ENCODE data around the gene KCNMB1.

The KCNMB1 gene

GRCh38 chr5:170418736-170419135 is 29.6 kb upstream of the KCNMB1 start:
- no peak for DNase-seq (ENCODE audit: low read depth)
- H3K4me3 ChIP-seq (ENCODE audit: low read depth, low read length), result no peak overlapping the region

GRCh38 chr5:170416526-170416925 is 27.4 kb upstream of the KCNMB1 start:
- no peak overlapping the region for H3K4me3 ChIP-seq (ENCODE audit: low read depth, low read length)
- no peak for DNase-seq (ENCODE audit: low read depth)

GRCh38 chr5:170414786-170415185 is 25.6 kb upstream of the KCNMB1 start:
- DNase-seq (ENCODE audit: low read depth), result no peak
- H3K4me3 ChIP-seq (ENCODE audit: low read depth, low read length), result no peak overlapping the region

DNA sequence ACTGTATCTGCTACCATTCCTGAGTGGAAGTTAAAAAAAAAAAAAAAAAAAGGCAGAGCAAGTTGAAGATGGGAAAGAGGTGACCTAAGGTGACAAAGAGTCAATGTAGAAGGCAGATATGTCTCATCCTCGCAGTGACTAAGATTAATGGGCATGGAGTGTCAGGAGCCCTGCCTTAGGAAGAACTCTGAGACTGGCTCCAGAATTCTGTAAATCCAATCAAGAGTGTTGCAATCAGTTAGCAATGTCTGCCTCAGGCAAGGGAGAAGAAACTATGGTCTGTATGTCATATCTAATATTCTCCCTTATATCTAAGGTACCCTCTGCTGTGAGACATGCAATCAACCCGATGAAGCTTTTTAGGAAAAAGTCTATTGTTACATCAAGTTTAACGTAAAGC is 24.7 kb upstream of the KCNMB1 start:
- no peak for DNase-seq (ENCODE audit: low read depth)
- no peak overlapping the region for H3K4me3 ChIP-seq (ENCODE audit: low read depth, low read length)

DNA sequence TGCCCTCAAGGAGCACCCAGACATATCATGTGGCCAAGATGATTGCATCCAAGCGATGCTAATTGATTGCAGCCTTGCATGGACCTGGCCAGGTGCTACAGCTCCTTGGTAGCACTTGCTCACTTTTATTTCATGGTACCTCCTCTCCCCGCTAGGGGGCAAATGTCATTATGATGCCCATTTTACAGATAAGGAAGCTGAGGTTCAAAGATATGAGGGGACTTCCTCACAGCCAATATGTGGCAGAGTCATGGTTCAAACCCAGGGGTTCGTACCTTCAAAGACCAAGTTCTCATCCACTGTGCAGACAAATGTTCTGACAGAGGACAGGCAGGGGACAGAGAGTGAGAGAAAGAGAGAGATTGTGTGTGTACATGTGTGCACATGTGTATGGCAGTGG is 21.9 kb upstream of the KCNMB1 start:
- no peak for DNase-seq (ENCODE audit: low read depth)

DNA sequence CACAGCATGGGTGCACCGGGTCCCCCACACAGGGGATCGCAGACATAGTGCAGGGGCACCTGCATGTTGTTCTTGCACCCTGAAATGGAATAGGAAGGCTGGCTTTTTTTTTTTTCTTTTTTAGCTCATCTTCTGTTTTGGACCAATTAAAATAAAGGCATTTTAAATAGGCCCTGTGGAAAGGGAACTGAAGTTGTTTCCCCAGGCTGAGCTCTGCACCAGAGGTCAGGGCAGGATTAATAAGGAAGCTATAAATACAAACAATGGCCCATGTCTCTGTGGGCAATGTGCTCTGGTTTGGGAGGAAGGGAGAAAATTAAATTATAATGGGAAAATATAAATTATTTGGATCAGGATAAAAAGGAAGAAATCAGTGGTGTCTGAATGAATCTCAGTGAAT is 21.2 kb upstream of the KCNMB1 start:
- no peak for DNase-seq (ENCODE audit: low read depth)
- H3K4me3 ChIP-seq (ENCODE audit: low read depth, low read length), result no peak overlapping the region

More for the DNA sequence above, 21.9 kb upstream of the KCNMB1 start:
- no peak overlapping the region for H3K4me3 ChIP-seq (ENCODE audit: low read depth, low read length)

- H3K4me3 ChIP-seq (ENCODE audit: low read depth, low read length), result no peak overlapping the region
- DNase-seq (ENCODE audit: low read depth), result no peak
Measured at GRCh38 chr5:170408877-170409660, 19.9 kb upstream of the KCNMB1 start.

- no peak overlapping the region for H3K4me3 ChIP-seq (ENCODE audit: low read depth, low read length)
- no peak for DNase-seq (ENCODE audit: low read depth)
Measured at GRCh38 chr5:170408226-170408625, 19.1 kb upstream of the KCNMB1 start.

DNA sequence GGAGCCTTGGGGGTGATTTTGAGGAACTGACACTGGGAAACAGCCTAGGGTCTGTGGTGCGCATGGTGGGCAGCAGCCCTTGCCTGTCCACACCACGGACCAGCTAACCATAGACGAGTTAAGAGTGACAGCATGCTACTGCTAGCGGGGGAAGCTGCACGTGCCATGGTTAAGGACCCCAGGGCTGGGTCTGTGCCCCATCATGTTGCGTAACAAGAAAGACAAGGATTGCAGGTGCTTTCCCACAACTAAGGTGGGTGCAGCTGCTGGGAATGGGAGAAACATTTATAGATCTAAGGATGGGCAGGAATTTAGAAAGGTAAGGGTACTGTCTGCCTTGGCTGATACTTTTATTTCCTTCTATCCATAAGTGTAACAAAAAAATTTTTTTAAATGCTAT is 17.9 kb upstream of the KCNMB1 start:
- DNase-seq (ENCODE audit: low read depth), result no peak
- no peak overlapping the region for H3K4me3 ChIP-seq (ENCODE audit: low read depth, low read length)

GRCh38 chr5:170405817-170406216 is 16.6 kb upstream of the KCNMB1 start:
- no peak for DNase-seq (ENCODE audit: low read depth)

DNA sequence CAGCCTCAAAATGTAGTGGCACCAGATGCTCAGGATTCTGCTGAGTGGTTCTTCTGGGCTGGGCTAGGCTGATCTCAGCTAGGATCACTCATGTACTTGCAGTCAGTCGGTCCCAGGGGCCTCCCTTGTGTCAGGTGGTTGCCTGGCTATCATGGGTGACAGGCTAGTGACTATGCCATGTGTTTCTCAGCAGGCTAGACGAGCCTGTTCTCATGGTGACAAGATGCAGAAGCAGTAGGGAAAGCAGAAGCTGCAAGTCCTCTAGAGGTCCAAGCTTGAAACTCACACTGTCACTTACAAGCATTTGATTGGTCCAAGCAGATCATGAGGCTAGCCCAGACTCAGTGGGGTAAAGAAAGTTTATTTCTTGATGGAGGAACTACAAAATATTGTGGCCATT is 15.2 kb upstream of the KCNMB1 start:
- DNase-seq (ENCODE audit: low read depth), result no peak

More at GRCh38 chr5:170405817-170406216, 16.6 kb upstream of the KCNMB1 start:
- H3K4me3 ChIP-seq (ENCODE audit: low read depth, low read length), result no peak overlapping the region

GRCh38 chr5:170403675-170404074 is 14.5 kb upstream of the KCNMB1 start:
- H3K4me3 ChIP-seq (ENCODE audit: low read depth, low read length), result no peak overlapping the region
- DNase-seq (ENCODE audit: low read depth), result no peak

More for the DNA sequence above, 15.2 kb upstream of the KCNMB1 start:
- H3K4me3 ChIP-seq (ENCODE audit: low read depth, low read length), result no peak overlapping the region

- no peak overlapping the region for H3K4me3 ChIP-seq (ENCODE audit: low read depth, low read length)
- no peak for DNase-seq (ENCODE audit: low read depth)
Measured at GRCh38 chr5:170402508-170402907, 13.3 kb upstream of the KCNMB1 start.

DNA sequence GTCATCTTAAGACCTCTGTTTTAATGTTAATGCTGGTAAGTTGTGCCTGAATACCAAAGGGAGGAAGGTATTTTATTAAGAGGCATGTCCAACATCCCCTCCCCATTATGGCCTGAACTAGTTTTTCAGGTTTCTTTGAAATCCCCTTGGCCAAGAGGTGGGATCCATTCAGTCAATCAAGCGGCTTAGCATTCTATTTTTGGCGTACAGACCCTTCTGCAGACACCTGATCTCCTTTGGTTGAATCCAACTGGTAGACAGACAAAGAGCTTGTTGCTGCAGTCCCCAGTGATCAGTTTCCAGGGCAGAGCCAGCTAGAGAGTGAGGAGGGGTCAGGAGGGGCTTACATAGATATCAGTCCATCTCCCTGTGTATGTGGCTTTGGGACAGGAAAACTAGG is 7.9 kb upstream of the KCNMB1 start:
- no peak overlapping the region for H3K4me3 ChIP-seq (ENCODE audit: low read depth, low read length)
- DNase-seq (ENCODE audit: low read depth), result no peak

- H3K4me3 ChIP-seq (ENCODE audit: low read depth, low read length), result no peak overlapping the region
- DNase-seq (ENCODE audit: low read depth), result no peak
Measured at GRCh38 chr5:170393958-170394357, 4.8 kb upstream of the KCNMB1 start.

DNA sequence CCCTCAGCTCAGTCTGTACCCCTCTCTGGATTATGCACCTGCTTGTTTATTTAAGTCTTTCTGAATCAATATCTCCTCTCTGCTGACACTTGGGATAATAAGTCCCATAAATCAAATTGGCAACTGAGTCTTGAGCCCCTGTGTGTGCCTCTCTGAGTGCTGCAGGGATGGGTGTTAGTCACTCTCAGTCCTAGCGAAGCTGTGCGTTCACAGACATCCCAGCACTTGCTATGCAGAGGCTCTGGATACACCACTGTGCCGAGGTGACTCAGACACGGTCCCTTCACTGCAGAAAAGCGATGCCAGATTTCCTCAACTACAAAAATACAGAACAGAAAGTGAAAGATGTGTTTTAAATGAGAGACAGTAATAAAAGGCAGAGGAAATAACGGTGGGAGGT is 4.1 kb upstream of the KCNMB1 start:
- no peak for DNase-seq (ENCODE audit: low read depth)
- no peak overlapping the region for H3K4me3 ChIP-seq (ENCODE audit: low read depth, low read length)

- DNase-seq (ENCODE audit: low read depth), result no peak
- no peak overlapping the region for H3K4me3 ChIP-seq (ENCODE audit: low read depth, low read length)
Measured at GRCh38 chr5:170390472-170390871, 1.3 kb upstream of the KCNMB1 start.

DNA sequence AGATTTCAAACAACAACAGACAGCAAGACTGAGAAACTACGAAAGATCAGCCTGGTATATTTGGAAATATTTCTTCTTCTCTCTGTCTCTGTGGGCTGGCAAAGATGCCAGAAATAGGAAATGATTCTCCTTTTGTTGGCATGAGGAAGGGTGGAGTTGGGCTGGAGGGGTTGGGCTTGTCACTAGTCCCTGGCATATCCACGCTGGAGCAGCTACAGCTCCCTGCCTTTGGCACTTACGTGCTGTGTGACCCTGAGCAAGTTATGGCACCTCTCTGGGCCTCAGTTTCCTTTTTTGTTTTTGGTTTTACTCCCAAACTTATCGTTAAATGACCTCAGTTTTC is 354 bp upstream of the KCNMB1 start:
- H3K4me3 ChIP-seq (ENCODE audit: low read depth, low read length), result no peak overlapping the region
- no peak for DNase-seq (ENCODE audit: low read depth)

- no peak for DNase-seq (ENCODE audit: low read depth)
- no peak overlapping the region for H3K4me3 ChIP-seq (ENCODE audit: low read depth, low read length)
Measured at GRCh38 chr5:170387775-170388639, 1.2 kb downstream of the KCNMB1 start.

- no peak overlapping the region for H3K4me3 ChIP-seq (ENCODE audit: low read depth, low read length)
- DNase-seq (ENCODE audit: low read depth), result no peak
Measured at GRCh38 chr5:170386743-170387395, 2.3 kb downstream of the KCNMB1 start.

All from skeletal muscle cell (primary cell).